Fibroblast of pulmonary artery (primary cell): Measurements from ENCODE around the gene FAM168A.

Source experiments
- DNase-seq: peaks from one replicate; pipeline ENCODE4 v3.0.0-alpha.2; 2010; ENCODE audit warnings: low read depth
- H3K4me3 ChIP-seq: replicated peaks from 2 replicates; pipeline ENCODE4 v1.5.1; 2011; ENCODE audit warnings: low read depth, mild to moderate bottlenecking, control low read depth, low read length, moderate library complexity
- TF ChIP-seq, protein P1 (sequence below): IDR thresholded peaks from 2 replicates; pipeline ENCODE4 v1.5.1; 2011; ENCODE audit warnings: mild to moderate bottlenecking, control low read depth, low read length, inconsistent platforms; ENCODE audit errors: missing control alignments

FAM168A gene

GRCh38 chr11:73393479-73394415, 204.2 kb downstream of the FAM168A start:
- TF ChIP-seq, protein P1, sequence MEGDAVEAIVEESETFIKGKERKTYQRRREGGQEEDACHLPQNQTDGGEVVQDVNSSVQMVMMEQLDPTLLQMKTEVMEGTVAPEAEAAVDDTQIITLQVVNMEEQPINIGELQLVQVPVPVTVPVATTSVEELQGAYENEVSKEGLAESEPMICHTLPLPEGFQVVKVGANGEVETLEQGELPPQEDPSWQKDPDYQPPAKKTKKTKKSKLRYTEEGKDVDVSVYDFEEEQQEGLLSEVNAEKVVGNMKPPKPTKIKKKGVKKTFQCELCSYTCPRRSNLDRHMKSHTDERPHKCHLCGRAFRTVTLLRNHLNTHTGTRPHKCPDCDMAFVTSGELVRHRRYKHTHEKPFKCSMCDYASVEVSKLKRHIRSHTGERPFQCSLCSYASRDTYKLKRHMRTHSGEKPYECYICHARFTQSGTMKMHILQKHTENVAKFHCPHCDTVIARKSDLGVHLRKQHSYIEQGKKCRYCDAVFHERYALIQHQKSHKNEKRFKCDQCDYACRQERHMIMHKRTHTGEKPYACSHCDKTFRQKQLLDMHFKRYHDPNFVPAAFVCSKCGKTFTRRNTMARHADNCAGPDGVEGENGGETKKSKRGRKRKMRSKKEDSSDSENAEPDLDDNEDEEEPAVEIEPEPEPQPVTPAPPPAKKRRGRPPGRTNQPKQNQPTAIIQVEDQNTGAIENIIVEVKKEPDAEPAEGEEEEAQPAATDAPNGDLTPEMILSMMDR, result peak; percentile 89
- H3K4me3 ChIP-seq, result no peak overlapping the region
- DNase-seq, result peak; percentile 88

DNA sequence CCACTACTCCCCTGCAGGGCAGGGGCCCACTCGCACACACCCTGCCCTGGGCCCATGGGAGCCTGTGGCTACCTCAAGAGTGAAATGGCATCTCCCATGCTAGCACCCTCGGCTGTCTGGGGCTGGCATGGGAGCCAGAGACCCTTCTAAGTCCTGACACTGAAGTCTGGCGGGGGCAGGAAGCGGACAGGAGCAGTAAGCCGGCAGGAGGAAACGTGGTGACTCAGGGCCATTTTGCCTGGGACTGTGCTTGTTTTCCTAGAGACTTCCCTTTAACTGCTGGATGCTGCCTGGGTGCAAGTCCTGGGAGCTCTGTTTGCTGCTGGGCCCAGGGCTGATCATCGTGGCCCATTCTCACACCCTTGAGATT, 204.9 kb downstream of the FAM168A start:
- TF ChIP-seq, protein P1, result no peak
- DNase-seq, result no peak
- no peak overlapping the region for H3K4me3 ChIP-seq

DNA sequence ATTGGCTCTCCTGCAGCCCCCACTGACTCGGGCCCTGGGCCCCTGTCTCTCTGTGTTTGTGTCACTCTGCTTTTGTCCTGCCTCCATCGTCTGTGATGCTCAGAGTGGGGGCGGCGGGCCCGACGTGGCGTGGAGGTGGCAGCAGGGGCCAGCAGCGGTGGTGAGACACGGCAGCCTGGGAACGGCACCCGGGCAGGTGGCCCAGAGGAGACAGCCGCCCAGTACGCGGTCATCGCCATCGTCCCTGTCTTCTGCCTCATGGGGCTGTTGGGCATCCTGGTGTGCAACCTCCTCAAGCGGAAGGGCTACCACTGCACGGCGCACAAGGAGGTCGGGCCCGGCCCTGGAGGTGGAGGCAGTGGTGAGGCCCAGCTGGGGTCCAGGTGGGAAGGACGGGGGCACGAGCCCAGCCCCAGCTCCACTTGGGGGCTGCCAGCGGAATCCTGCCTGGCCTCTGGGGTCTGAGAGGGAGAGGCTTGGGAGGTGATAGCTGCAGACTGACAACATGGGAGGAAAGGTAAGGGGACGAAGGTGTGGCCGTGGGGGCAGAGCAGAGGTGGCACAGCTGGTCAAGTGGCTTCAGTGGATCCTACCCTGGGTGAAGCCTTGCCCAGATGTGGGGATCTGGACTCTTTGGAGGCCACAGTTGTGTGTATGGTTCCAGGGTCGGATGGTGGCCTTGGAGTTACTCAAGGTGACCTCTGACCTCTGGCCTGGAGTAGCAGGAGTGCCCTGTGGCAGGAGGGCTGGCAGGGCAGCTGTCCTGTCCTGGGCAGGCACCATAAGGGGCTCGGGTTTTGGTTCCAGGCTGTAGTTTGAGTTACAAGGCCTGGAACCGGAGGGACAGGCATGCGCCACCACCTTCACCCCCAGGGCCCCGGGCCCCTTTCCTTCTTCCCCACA, 205.6 kb downstream of the FAM168A start:
- no peak for DNase-seq
- TF ChIP-seq, protein P1, result no peak
- no peak overlapping the region for H3K4me3 ChIP-seq

DNA sequence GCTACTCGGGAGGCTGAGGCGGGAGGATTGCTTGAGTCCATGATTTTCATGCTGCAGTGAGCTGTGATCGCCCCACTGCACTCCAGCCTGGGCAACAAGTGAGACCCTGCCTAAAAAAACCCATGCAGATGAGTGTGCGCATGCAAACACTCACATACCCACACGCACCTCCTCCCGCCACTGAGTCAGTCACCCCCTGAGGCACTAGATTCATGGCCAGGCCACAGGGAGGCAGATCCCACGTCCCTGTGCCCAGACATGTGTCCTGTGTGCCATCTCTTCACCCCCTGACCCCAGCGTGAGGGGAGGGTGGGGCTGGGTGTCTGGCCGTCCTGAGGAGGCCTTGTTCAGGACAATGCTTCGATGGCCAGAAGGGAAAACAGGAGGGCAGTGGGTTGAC, 206.2 kb downstream of the FAM168A start:
- TF ChIP-seq, protein P1, result no peak
- no peak overlapping the region for H3K4me3 ChIP-seq
- no peak for DNase-seq

DNA sequence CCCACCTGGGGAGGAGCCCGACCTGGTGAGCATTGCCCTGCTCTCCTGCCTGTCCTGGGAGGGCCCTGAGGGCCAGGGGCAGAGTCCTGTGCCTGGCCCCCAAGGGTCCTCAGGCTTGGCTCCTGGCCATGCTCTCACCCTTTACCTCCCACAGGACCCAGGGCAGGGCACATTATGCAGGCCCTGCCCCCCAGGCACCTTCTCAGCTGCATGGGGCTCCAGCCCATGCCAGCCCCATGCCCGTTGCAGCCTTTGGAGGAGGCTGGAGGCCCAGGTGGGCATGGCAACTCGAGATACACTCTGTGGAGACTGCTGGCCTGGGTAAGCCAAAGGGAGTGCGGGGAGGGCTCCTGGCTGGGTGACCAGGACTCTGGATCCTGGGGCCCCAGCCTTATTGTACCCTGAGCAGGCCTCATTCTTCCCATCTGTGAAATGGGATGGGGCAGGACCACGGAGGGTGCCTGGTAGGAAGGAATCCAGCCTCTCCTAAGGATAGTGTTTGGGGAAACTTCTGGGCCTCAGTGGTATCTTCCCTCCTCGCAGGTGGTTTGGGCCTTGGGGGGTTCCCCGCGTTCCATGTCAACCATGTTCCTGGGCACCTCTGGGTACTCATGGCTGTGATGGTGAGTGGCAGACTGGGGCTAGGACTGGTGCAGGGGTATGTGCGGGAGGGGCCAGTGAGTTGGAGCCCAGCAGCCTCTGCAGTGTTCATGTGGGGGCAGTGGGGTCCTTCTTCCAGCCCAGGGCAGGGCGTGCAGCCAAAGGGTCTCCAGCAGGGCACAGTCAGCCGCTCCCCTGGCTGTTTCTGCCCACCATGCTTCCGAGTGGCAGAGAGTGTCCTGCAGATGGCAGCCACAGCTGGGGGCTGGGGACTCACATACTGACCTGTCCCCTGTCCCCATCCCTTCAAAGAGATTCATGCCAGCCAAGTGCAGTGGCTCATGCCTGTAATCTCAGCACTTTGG, 207.0 kb downstream of the FAM168A start:
- no peak for DNase-seq
- no peak overlapping the region for H3K4me3 ChIP-seq
- TF ChIP-seq, protein P1, result no peak

DNA sequence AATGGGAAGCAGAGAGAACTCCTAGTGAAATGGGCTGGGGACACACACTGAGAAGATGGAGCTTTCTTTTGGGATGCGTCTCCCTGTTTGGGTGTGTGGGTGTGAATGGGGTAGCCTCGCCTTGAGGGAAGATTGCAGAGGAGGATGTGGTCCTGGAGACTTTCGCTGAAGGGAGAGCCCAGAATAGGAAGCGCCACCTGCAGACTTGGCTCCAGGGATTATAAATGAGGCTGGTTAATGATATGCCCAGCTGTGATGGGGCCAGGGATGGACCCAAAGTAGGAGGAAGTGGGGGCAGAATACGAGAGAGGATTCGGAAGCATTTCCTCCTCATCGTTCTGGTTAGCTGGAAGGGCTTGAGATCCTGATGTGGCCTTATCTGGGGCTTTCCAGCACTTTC, 208.0 kb downstream of the FAM168A start:
- TF ChIP-seq, protein P1, result no peak
- no peak for DNase-seq

More for the DNA sequence above, 208.0 kb downstream of the FAM168A start:
- H3K4me3 ChIP-seq, result no peak overlapping the region
